Neural crest cell (in vitro differentiated cells): ENCODE measurements around the gene TPI1. TPM values are rescaled to one million over a fixed set of nuclear protein-coding genes. Genes with fewer than 3 reads are reported as not detected.

ENCODE experiments used
- DNase-seq: peaks from one replicate; pipeline ENCODE4 v3.0.0; 2021; ENCODE audit warnings: low read depth, mixed read lengths, low spot score
- H3K27ac Mint-ChIP-seq: one replicate; pipeline ENCODE4 v1.8.0; 2021; ENCODE audit warnings: mild to moderate bottlenecking, mixed read lengths; ENCODE audit not compliant: unreplicated experiment
- H3K27me3 Mint-ChIP-seq: 2 replicates; pipeline ENCODE4 v1.8.0; 2021; ENCODE audit warnings: low read depth, mild to moderate bottlenecking, mixed read lengths
- H3K36me3 Mint-ChIP-seq: 2 replicates; pipeline ENCODE4 v1.8.0; 2021; ENCODE audit warnings: low read depth, mild to moderate bottlenecking, mixed read lengths
- H3K4me1 Mint-ChIP-seq: 2 replicates; pipeline ENCODE4 v1.8.0; 2021; ENCODE audit warnings: mixed read lengths
- H3K4me3 Mint-ChIP-seq: one replicate; pipeline ENCODE4 v1.8.0; 2021; ENCODE audit warnings: mild to moderate bottlenecking, mixed read lengths
- H3K9me3 Mint-ChIP-seq: 2 replicates; pipeline ENCODE4 v1.8.0; 2021; ENCODE audit warnings: mixed read lengths
- total RNA-seq: library from RNA; stranded (reverse); gene quantifications from 2 replicates; pipeline ENCODE4 v1.2.1, GENCODE V29; 2021
- TF ChIP-seq, protein P1 (sequence below): fragments of 200-600 bp; sonication (generic); conservative IDR thresholded peaks from 2 replicates; pipeline ENCODE4 v1.5.0; 2021; ENCODE audit warnings: antibody characterized with exemption, mild to moderate bottlenecking

The TPI1 gene
- total RNA-seq, 1 donor from 2014 or later, result 685 TPM

DNA sequence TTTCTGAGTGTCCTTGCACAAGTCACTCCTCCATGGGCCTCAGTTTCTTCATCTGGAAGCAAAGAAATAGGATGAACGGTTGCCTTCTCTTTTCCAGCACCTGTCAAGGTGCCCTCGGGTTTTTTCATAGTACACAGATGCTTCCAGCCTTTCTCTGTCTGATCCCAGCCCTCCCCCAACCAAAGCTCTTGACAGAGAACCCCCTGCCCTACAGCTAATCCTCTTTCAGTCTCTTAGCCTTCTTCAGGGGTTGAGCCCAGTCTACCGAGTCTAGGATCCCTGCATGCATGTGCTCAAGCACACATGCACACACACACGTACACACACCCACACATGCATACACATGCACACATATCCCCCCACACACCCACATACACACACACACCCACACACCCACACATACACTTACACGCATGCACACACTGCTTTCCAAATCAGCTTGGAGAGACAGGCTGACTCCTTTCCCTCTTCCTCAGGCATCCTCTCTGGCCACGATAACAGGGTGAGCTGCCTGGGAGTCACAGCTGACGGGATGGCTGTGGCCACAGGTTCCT is 20.9 kb upstream of the TPI1 start:
- Mint-ChIP-seq H3K36me3 (peaks cover 19% of the 10 kb centered on the region), H3K4me3 (peak overlapping the region; percentile 8), H3K27ac (no peak overlapping the region), H3K4me1 (peaks cover 23% of the 10 kb centered on the region), H3K9me3 (no peaks in the 10 kb centered on the region), H3K27me3 (no peaks in the 10 kb centered on the region)
- DNase-seq, result no peak
- TF ChIP-seq, protein P1, sequence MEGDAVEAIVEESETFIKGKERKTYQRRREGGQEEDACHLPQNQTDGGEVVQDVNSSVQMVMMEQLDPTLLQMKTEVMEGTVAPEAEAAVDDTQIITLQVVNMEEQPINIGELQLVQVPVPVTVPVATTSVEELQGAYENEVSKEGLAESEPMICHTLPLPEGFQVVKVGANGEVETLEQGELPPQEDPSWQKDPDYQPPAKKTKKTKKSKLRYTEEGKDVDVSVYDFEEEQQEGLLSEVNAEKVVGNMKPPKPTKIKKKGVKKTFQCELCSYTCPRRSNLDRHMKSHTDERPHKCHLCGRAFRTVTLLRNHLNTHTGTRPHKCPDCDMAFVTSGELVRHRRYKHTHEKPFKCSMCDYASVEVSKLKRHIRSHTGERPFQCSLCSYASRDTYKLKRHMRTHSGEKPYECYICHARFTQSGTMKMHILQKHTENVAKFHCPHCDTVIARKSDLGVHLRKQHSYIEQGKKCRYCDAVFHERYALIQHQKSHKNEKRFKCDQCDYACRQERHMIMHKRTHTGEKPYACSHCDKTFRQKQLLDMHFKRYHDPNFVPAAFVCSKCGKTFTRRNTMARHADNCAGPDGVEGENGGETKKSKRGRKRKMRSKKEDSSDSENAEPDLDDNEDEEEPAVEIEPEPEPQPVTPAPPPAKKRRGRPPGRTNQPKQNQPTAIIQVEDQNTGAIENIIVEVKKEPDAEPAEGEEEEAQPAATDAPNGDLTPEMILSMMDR, result no peak

DNA sequence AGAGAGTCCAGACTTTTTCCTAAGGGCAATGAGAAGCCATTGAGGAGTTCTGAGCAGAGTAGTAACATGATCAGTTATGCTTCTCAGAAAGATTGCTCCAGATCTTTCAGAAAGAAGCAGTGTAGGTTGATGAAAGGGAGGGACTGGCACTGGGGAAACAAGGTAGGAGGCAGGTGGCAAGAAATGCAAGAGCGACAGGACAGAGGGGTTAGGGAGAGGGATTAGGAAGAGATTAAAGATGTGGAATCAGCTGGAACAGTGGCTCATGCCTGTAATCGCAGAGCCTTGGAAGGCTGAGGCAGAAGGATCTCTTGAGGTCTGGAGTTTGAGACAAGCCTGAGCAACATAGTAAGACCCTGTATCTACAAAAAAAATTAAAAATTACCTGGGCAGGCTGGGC is 19.7 kb upstream of the TPI1 start:
- Mint-ChIP-seq H3K36me3 (peaks cover 19% of the 10 kb centered on the region), H3K9me3 (no peaks in the 10 kb centered on the region), H3K27ac (no peak overlapping the region), H3K4me3 (peak overlapping the region; percentile 52), H3K27me3 (peaks cover 2% of the 10 kb centered on the region), H3K4me1 (peaks cover 26% of the 10 kb centered on the region)
- no peak for DNase-seq
- TF ChIP-seq, protein P1, result no peak

DNA sequence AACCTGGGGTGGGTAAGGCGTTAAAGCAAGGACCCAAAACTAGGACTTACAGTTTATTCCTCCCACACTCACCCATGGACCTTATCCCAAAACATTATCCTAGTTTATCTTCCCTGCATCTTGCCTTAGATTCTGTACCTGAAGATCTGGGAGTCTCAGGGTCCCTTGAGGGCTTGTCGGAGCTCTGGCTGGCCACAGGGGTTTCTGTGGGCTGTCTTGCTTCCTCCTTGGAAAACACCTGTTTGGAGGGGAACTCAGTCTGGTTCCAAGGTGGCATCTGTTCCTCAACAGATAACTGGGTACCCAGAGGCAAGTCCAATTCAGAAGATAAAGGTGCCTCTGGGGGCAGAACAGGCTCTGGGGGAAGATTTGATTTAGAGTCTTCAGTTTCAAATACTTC is 17.9 kb upstream of the TPI1 start:
- TF ChIP-seq, protein P1, result no peak
- peaks cover 15% of the 10 kb centered on the region for H3K36me3 Mint-ChIP-seq
- peaks cover 2% of the 10 kb centered on the region for H3K27me3 Mint-ChIP-seq
- H3K4me3 Mint-ChIP-seq, result peak overlapping the region; percentile 98
- no peak for DNase-seq
- H3K27ac Mint-ChIP-seq, result no peak overlapping the region
- H3K4me1 Mint-ChIP-seq, result peaks cover 40% of the 10 kb centered on the region
- H3K9me3 Mint-ChIP-seq, result no peaks in the 10 kb centered on the region

DNA sequence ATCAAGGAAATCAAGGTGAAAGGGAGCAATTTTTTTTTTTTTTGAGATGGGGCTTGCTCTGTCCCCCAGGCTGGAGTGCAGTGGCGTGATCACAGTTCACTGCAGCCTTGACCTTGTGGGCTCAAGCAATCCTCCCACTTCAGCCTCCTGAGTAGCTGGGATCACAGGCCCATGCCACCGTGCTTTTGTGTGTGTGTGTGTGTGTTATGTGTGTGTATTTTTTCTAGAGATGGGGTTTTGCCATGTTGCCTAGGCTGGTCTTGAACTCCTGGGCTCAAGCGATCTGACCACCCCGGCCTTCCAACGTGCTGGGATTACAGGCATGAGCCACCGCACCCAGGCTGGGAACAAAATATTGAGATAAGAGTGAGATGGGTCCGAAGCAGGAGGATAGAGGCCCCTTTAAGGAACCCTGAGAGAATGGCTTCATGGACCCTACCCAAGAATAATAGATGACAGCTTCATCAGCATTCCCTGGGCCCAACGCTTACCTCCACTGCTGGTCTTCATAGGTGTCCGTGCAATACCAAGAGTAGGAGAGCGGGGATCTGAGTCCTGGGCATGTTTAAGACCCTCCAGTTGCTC is 17.3 kb upstream of the TPI1 start:
- peaks cover 13% of the 10 kb centered on the region for H3K36me3 Mint-ChIP-seq
- H3K4me1 Mint-ChIP-seq, result peaks cover 40% of the 10 kb centered on the region
- peaks cover 2% of the 10 kb centered on the region for H3K27me3 Mint-ChIP-seq
- peak overlapping the region; percentile 98 for H3K4me3 Mint-ChIP-seq
- no peak for DNase-seq
- peak overlapping the region; percentile 84 for H3K27ac Mint-ChIP-seq
- no peaks in the 10 kb centered on the region for H3K9me3 Mint-ChIP-seq
- TF ChIP-seq, protein P1, result no peak

DNA sequence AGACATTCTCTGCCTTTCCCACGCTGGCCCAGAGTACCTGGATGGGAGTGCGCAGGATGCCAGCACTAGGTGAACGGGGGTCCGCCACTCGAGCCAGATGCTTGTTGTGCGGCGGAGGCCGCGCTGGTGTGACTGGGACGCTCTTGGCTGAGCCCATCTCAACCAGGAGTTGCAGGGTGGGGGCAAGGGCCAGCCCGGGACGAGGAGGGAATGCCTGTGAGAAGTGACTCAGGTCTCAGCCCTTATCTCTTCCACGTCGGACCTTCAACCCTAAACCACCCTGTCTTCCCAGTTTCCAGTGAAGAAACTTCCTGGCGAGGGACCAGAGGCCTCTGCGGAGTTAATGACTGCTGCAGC is 16.6 kb upstream of the TPI1 start:
- peaks cover 40% of the 10 kb centered on the region for H3K4me1 Mint-ChIP-seq
- H3K9me3 Mint-ChIP-seq, result no peaks in the 10 kb centered on the region
- peaks cover 12% of the 10 kb centered on the region for H3K36me3 Mint-ChIP-seq
- TF ChIP-seq, protein P1, result no peak
- H3K4me3 Mint-ChIP-seq, result peak overlapping the region; percentile 98
- no peak overlapping the region for H3K27ac Mint-ChIP-seq
- no peak for DNase-seq
- H3K27me3 Mint-ChIP-seq, result peaks cover 2% of the 10 kb centered on the region
